ENCODE data around the gene TCF12. TPM values are rescaled to one million over a fixed set of nuclear protein-coding genes. Genes with fewer than 3 reads are reported as not detected.

TCF12 gene
- total and polyA plus RNA-seq, 2 donors (not counting 3 experiments of a cell fraction or from before 2014, with no cell fraction given) = 72.1 to 133 TPM

DNA sequence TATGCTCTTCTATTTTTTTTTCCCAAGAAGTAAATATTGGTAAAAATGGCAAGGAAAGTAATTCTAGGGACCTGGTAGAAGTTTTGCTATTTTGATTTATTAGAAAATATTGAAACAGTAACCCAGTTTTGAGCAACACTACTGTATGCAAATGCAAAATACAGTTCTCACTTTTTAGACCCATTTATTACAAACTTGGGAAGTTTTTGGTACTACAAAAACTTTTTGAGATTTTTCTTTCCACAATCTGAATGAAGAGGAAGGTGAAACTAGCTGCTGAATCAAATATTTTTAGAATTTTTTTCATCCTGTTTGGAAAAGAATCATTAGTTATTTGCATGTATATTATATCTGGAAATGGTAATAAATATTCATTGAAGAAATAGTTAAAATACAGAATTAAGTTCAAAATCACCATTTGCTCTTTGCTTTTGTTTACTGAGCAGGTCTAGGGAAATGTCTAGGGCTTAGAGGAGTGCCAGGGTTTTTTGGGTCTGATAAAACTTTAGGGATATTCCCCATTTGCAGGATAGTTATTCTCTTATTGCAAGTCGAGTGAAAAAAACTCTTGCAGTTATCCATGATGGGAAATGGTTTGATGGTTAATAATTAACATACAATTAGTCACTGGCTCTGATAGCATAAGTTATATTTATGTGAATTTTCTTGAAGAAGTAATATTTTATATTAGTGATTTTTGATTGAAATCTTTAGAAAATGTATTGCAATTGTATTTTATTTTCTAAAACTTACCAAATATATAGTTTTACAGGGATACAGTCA is 47.0 kb downstream of the TCF12 start:
- H3K27me3 ChIP-seq (ENCODE audit: control insufficient read depth in 2 of 2, insufficient read depth in 2 of 2, low read length in 2 of 2) = no peaks in the 10 kb centered on the region
- no TSS peak for BruUV-seq (replicated peaks)
- ChIA-PET POLR2A (no interaction called here), CTCF (interaction anchor here (1.0 to 1.9 kb wide), 2 partner anchors 16 to 469 kb away, joined by 3 to 5 read pairs; no protein-coding TSS in a partner anchor)
- H3K4me1 ChIP-seq (ENCODE audit: control insufficient read depth, extremely low read depth, insufficient read depth, low read length) = no peaks in the 10 kb centered on the region
- no peak overlapping the region for H3K9ac ChIP-seq (replicated peaks; ENCODE audit: extremely low read depth, insufficient read depth, low read length)
- H2AFZ ChIP-seq (ENCODE audit: low read depth, low read length) = no peak overlapping the region
- DNase-seq (ENCODE audit: low read depth, low spot score) (no peak), FAIRE-seq (no peak)
- no peak overlapping the region for H3K4me3 ChIP-seq (replicated peaks in 1 of 3; ENCODE audit: insufficient read depth in 1 of 3, low read depth in 1 of 3, low read length in 3 of 3)
- no peaks in the 10 kb centered on the region for H3K9me1 ChIP-seq (replicated peaks; ENCODE audit: control insufficient read depth, extremely low read depth, insufficient read depth, low read length)
- H3K36me3 ChIP-seq (ENCODE audit: control insufficient read depth in 2 of 2, extremely low read depth in 1 of 2, insufficient read depth in 2 of 2, low read length in 2 of 2) = no peaks in the 10 kb centered on the region
- peaks cover 35% of the 10 kb centered on the region for H4K20me1 ChIP-seq (replicated peaks; ENCODE audit: control insufficient read depth, extremely low read depth, insufficient read depth, low read length)
- H3K9me3 ChIP-seq (replicated peaks; ENCODE audit: control insufficient read depth, insufficient read depth, low read length) = no peaks in the 10 kb centered on the region
- H3K27ac ChIP-seq (ENCODE audit: insufficient read depth, low read depth, low read length) = no peak overlapping the region
- dilution Hi-C loops (cut with MboI; ENCODE audit: extremely low pct_ligation_motif_present, low sequenced_read_pairs) = no loop called here
- no peak overlapping the region for H3K4me2 ChIP-seq (ENCODE audit: insufficient read depth, low read length)
- intact Hi-C loops (cut with micrococcal nuclease) = no loop called here
- peaks cover 88% of the 10 kb centered on the region for H3K79me2 ChIP-seq (ENCODE audit: control insufficient read depth, insufficient read depth, low read length)
- TF ChIP-seq GATA2 (IDR thresholded peaks at IDR 0.05; ENCODE audit: insufficient read depth, insufficient read length, low read depth, low read length) = no peak

DNA sequence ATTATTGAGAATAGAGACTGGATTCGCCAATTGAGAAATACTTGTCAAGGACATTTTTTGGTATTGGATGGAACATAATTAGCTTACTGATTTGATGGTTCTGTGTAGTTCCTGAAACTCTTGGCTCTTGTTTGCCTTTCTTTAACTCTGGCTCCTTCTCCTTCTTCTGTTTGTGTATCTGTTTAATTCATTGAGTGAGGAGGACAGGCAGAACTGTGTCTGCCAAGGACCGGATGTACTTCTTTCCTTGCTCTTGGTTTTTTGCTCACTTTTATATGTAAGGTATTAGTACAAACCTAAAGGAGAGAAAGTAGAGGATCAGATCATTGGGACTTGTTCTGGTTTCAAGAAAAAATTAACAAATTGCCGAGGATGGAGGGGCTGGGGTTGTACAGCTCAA is 48.9 kb downstream of the TCF12 start:
- Histone ChIP-seq H3K9me1 (replicated peaks; ENCODE audit: control insufficient read depth, extremely low read depth, insufficient read depth, low read length) (no peaks in the 10 kb centered on the region), H3K36me3 (ENCODE audit: control insufficient read depth in 2 of 2, extremely low read depth in 1 of 2, insufficient read depth in 2 of 2, low read length in 2 of 2) (no peaks in the 10 kb centered on the region), H2AFZ (ENCODE audit: low read depth, low read length) (no peak overlapping the region), H3K4me2 (ENCODE audit: insufficient read depth, low read length) (no peak overlapping the region), H3K4me1 (ENCODE audit: control insufficient read depth, extremely low read depth, insufficient read depth, low read length) (no peaks in the 10 kb centered on the region), H3K27me3 (ENCODE audit: control insufficient read depth in 2 of 2, insufficient read depth in 2 of 2, low read length in 2 of 2) (no peaks in the 10 kb centered on the region), H3K9ac (replicated peaks; ENCODE audit: extremely low read depth, insufficient read depth, low read length) (no peak overlapping the region), H3K9me3 (replicated peaks; ENCODE audit: control insufficient read depth, insufficient read depth, low read length) (no peaks in the 10 kb centered on the region), H3K79me2 (ENCODE audit: control insufficient read depth, insufficient read depth, low read length) (peaks cover 94% of the 10 kb centered on the region), H3K27ac (ENCODE audit: insufficient read depth, low read depth, low read length) (no peak overlapping the region), H3K4me3 (replicated peaks in 1 of 3; ENCODE audit: insufficient read depth in 1 of 3, low read depth in 1 of 3, low read length in 3 of 3) (no peak overlapping the region), H4K20me1 (replicated peaks; ENCODE audit: control insufficient read depth, extremely low read depth, insufficient read depth, low read length) (peaks cover 29% of the 10 kb centered on the region)
- FAIRE-seq (no peak), DNase-seq (ENCODE audit: low read depth, low spot score) (no peak)
- CTCF ChIA-PET = interaction anchor here (0.8 kb wide), 1 partner anchor 34 kb away, joined by 3 read pairs; no protein-coding TSS in a partner anchor
- dilution Hi-C loops (cut with MboI; ENCODE audit: extremely low pct_ligation_motif_present, low sequenced_read_pairs) = no loop called here
- intact Hi-C loops (cut with micrococcal nuclease) = no loop called here
- no peak for TF ChIP-seq MYC (IDR thresholded peaks at IDR 0.05; ENCODE audit: low read depth, low read length)
- no peak for TF ChIP-seq FOS (IDR thresholded peaks at IDR 0.05; ENCODE audit: borderline replicate concordance, insufficient read depth, low read length)
- TF ChIP-seq, protein P1, sequence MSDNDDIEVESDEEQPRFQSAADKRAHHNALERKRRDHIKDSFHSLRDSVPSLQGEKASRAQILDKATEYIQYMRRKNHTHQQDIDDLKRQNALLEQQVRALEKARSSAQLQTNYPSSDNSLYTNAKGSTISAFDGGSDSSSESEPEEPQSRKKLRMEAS (IDR thresholded peaks at IDR 0.05; ENCODE audit: insufficient read depth, insufficient read length) = no peak
- TF ChIP-seq JUN (IDR thresholded peaks at IDR 0.05; ENCODE audit: borderline replicate concordance, insufficient read depth, insufficient read length, low read depth) = no peak
- TF ChIP-seq EZH2 (IDR thresholded peaks at IDR 0.05; ENCODE audit: borderline replicate concordance, low read depth, low read length, severe bottlenecking) = no peak
- TF ChIP-seq POLR2AphosphoS5 (IDR thresholded peaks at IDR 0.05; ENCODE audit: insufficient read depth, low read depth, low read length) = no peak
- no peak for TF ChIP-seq GATA2 (IDR thresholded peaks at IDR 0.05; ENCODE audit: insufficient read depth, insufficient read length, low read depth, low read length)
- TF ChIP-seq POLR2A (IDR thresholded peaks at IDR 0.05; ENCODE audit: low read depth, low read length) = no peak
- TF ChIP-seq, protein P2, sequence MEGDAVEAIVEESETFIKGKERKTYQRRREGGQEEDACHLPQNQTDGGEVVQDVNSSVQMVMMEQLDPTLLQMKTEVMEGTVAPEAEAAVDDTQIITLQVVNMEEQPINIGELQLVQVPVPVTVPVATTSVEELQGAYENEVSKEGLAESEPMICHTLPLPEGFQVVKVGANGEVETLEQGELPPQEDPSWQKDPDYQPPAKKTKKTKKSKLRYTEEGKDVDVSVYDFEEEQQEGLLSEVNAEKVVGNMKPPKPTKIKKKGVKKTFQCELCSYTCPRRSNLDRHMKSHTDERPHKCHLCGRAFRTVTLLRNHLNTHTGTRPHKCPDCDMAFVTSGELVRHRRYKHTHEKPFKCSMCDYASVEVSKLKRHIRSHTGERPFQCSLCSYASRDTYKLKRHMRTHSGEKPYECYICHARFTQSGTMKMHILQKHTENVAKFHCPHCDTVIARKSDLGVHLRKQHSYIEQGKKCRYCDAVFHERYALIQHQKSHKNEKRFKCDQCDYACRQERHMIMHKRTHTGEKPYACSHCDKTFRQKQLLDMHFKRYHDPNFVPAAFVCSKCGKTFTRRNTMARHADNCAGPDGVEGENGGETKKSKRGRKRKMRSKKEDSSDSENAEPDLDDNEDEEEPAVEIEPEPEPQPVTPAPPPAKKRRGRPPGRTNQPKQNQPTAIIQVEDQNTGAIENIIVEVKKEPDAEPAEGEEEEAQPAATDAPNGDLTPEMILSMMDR (IDR thresholded peaks at IDR 0.05; ENCODE audit: extremely low read depth in 1 of 2, insufficient read depth in 1 of 2, low read depth in 1 of 2, low read length in 2 of 2) = no peak
- POLR2A ChIA-PET = no interaction called here
- no TSS peak for BruUV-seq (replicated peaks)
